Smooth muscle cell (in vitro differentiated cells): Measurements from ENCODE around the gene CSF3R. TPM values are rescaled to one million over a fixed set of nuclear protein-coding genes. Genes with fewer than 3 reads are reported as not detected.
"Not testable (repeated sequence)": the region's sequence is repeated elsewhere in the genome, so short reads cannot be mapped to it uniquely, and the experiment has no call there.

ENCODE experiments used
- DNase-seq: peaks from one replicate; lab custom pipeline; 2025; ENCODE audit not compliant: unreplicated experiment; lab: John Stamatoyannopoulos, UW
- H2AFZ ChIP-seq: fragments of 200-600 bp; sonication (generic); 2 replicates; pipeline ENCODE4 v1.6.0; 2016; ENCODE audit warnings: antibody characterized with exemption, low read depth, mild to moderate bottlenecking
- H3F3A ChIP-seq: fragments of 200-600 bp; sonication (generic); 2 replicates; pipeline ENCODE4 v1.6.0; 2017; ENCODE audit warnings: antibody characterized with exemption, low read depth
- H3K27ac ChIP-seq: fragments of 200-600 bp; sonication (generic); 2 replicates; pipeline ENCODE4 v1.5.1; 2016; ENCODE audit warnings: low read depth, mild to moderate bottlenecking
- H3K27me3 ChIP-seq: fragments of 200-600 bp; sonication (generic); 2 replicates; pipeline ENCODE4 v1.6.1; 2016; ENCODE audit warnings: low read depth, mild to moderate bottlenecking
- H3K36me3 ChIP-seq: fragments of 200-600 bp; sonication (generic); 2 replicates; pipeline ENCODE4 v1.5.1; 2016; ENCODE audit warnings: low read depth
- H3K4me1 ChIP-seq: fragments of 200-600 bp; sonication (generic); 2 replicates; pipeline ENCODE4 v1.5.1; 2016; ENCODE audit warnings: low read depth
- H3K4me2 ChIP-seq: fragments of 200-600 bp; sonication (generic); 2 replicates; pipeline ENCODE4 v1.6.0; 2016; ENCODE audit warnings: mild to moderate bottlenecking
- H3K4me3 ChIP-seq: fragments of 200-600 bp; sonication (generic); 2 replicates; pipeline ENCODE4 v1.5.1; 2016; ENCODE audit warnings: mild to moderate bottlenecking
- H3K79me2 ChIP-seq: fragments of 200-600 bp; sonication (generic); 2 replicates; pipeline ENCODE4 v1.6.0; 2016; ENCODE audit warnings: low read depth, mild to moderate bottlenecking
- H3K9ac ChIP-seq: fragments of 200-600 bp; sonication (generic); 2 replicates; pipeline ENCODE4 v1.6.0; 2016; ENCODE audit warnings: low read depth
- H3K9me3 ChIP-seq: fragments of 200-600 bp; sonication (generic); replicated peaks from 2 replicates; pipeline ENCODE4 v1.5.1; 2016; ENCODE audit warnings: low read depth
- H4K20me1 ChIP-seq: fragments of 200-600 bp; sonication (generic); 2 replicates; pipeline ENCODE4 v1.6.0; 2016; ENCODE audit warnings: low read depth
- WGBS: methylation state at CpG from one replicate; pipeline ENCODE4 v1.1.7; 2016; ENCODE audit warnings: low lambda C conversion rate; 5-methylcytosine and 5-hydroxymethylcytosine counted together
- polyA plus RNA-seq: library from polyadenylated mRNA; unstranded; fragments of >200 nt; fragmentation: Nextera tagmentation; extraction: Ambion mirVana; gene quantifications from 2 replicates; pipeline ENCODE4 v1.2.1, GENCODE V29; 2016
- total RNA-seq: library from RNA; depleted of rRNA; stranded (reverse); fragments of >200 nt; gene quantifications from 2 replicates; pipeline ENCODE4 v1.2.3, GENCODE V29; 2014
- TF ChIP-seq, protein P1 (sequence below): fragments of 200-600 bp; sonication (generic); IDR thresholded peaks from 2 replicates; pipeline ENCODE4 v1.5.1; 2017; ENCODE audit warnings: borderline replicate concordance, mild to moderate bottlenecking, antibody characterized with exemption; ENCODE audit not compliant: insufficient read depth, poor library complexity, severe bottlenecking

CSF3R gene
- total and polyA plus RNA-seq, 2 experiments from 2014 or later: 0.46 to 6.7 TPM

DNA sequence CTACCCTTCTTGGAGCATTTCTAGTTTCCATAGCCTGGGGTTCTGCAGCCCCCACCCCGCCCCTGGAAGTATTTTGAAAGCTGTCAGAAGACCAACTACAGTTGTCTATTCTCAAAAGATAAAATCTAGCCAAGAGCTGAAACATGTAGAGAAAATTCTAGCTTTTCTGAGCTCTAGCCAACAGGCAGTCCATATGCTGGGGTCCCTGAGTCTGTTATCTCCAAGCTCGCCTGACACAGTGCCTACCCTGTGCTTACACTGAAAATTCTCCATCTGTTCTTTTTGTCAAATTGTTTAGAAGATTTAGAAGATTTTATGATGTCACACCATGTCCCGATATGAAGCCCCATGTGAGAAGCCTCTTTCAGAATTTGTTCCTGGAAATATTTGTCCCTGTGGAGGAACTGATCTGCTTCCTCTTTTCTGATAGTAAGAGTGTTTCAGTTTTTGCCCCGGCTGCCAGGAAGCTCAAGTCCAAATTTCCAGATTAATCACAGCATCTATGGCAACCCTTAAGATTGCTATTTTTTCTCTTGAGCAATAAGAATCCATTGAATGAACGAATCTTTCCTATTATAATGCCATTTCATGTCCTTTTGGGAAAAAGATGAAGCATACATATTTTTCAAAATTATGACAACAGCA is 23.7 kb upstream of the CSF3R start:
- Histone ChIP-seq H3K4me3 (no peak overlapping the region), H3K4me1 (no peaks in the 10 kb centered on the region), H2AFZ (no peak overlapping the region), H3K4me2 (no peak overlapping the region), H3K9me3 (no peaks in the 10 kb centered on the region), H3K36me3 (no peaks in the 10 kb centered on the region), H3K79me2 (no peaks in the 10 kb centered on the region), H3K9ac (no peak overlapping the region), H3K27ac (no peak overlapping the region), H3K27me3 (peaks cover 14% of the 10 kb centered on the region), H4K20me1 (no peaks in the 10 kb centered on the region), H3F3A (no peaks in the 10 kb centered on the region)
- DNase-seq: no peak
- 83% methylated on average over 5 of the region's 5 CpGs for WGBS
- TF ChIP-seq, protein P1, sequence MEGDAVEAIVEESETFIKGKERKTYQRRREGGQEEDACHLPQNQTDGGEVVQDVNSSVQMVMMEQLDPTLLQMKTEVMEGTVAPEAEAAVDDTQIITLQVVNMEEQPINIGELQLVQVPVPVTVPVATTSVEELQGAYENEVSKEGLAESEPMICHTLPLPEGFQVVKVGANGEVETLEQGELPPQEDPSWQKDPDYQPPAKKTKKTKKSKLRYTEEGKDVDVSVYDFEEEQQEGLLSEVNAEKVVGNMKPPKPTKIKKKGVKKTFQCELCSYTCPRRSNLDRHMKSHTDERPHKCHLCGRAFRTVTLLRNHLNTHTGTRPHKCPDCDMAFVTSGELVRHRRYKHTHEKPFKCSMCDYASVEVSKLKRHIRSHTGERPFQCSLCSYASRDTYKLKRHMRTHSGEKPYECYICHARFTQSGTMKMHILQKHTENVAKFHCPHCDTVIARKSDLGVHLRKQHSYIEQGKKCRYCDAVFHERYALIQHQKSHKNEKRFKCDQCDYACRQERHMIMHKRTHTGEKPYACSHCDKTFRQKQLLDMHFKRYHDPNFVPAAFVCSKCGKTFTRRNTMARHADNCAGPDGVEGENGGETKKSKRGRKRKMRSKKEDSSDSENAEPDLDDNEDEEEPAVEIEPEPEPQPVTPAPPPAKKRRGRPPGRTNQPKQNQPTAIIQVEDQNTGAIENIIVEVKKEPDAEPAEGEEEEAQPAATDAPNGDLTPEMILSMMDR: no peak

DNA sequence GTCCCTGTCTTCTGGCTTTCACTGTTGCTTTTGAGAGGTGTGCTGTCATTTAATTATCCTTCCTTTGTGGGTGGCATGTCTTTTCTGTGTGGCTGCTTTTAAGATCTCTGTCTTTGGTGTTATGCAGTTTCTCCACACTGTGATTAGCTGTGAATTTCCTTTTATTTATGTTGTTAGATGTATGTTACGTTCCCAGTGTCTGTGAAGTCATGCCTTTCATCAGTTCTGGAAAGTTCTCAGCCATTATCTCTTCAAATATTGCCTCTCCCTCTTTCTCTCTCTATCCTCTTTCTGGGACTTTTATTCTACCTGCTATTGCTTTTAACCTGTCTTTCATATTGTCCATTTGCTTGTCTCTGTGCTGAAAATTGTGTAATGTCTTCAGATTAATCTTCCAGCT is 21.0 kb upstream of the CSF3R start:
- WGBS: 55% methylated on average over 1 of the region's 1 CpG
- H3F3A ChIP-seq: no peaks in the 10 kb centered on the region

DNA sequence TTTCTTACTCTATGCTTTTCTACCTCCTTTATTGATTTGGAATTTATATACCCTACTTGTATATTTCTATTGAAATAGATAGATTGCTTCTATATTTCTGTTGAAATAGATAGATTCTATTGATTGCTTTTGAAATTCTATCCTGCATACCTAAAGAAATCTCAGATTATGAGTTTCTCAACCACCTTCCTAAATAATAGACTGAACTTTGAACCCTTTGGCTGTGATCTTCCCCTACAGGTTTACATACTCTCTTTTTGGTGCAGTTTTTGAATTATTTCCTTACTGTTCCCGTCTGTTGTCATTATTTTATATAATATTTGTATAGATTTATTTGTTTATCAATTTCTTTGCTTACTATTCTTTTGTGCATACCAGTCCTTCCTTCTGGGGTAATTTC is 20.4 kb upstream of the CSF3R start:
- Histone ChIP-seq H2AFZ (no peak overlapping the region), H3F3A (no peaks in the 10 kb centered on the region), H3K27ac (no peak overlapping the region), H3K79me2 (no peaks in the 10 kb centered on the region), H3K36me3 (no peaks in the 10 kb centered on the region), H3K9me3 (no peaks in the 10 kb centered on the region), H4K20me1 (no peaks in the 10 kb centered on the region), H3K4me1 (no peaks in the 10 kb centered on the region), H3K27me3 (peaks cover 19% of the 10 kb centered on the region), H3K9ac (no peak overlapping the region), H3K4me3 (no peak overlapping the region), H3K4me2 (no peak overlapping the region)
- no peak for DNase-seq
- 69% methylated on average over 1 of the region's 1 CpG for WGBS
- TF ChIP-seq, protein P1: no peak

More for the DNA sequence above, 21.0 kb upstream of the CSF3R start:
- Histone ChIP-seq H3K4me1 (no peaks in the 10 kb centered on the region), H3K4me2 (no peak overlapping the region), H3K4me3 (no peak overlapping the region), H3K9ac (no peak overlapping the region), H3K27me3 (peaks cover 14% of the 10 kb centered on the region), H3K27ac (no peak overlapping the region), H3K79me2 (no peaks in the 10 kb centered on the region), H2AFZ (no peak overlapping the region), H3K9me3 (no peaks in the 10 kb centered on the region), H4K20me1 (no peaks in the 10 kb centered on the region), H3K36me3 (no peaks in the 10 kb centered on the region)
- TF ChIP-seq, protein P1: no peak
- no peak for DNase-seq

DNA sequence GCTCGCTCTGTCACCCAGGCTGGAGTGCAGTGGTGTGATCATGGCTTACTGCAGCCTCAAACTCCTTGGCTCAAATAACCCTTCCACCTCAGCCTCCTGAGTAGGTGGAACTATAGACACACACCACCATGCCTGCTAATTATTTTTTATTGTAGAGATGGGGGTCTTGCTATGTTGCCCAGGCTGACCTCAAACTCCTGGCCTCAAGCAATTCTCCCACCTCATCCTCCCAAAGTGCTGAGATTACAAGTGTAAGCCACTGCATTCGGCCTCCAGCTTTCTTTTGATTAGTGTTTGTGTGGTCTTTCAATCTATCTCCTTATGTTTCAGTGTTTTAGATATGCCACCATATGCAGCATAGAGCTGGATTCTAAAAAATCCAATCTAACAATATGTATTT is 19.9 kb upstream of the CSF3R start:
- DNase-seq: no peak
- Histone ChIP-seq H3K27ac (no peak overlapping the region), H3K79me2 (no peaks in the 10 kb centered on the region), H4K20me1 (no peaks in the 10 kb centered on the region), H2AFZ (no peak overlapping the region), H3K4me2 (no peak overlapping the region), H3K27me3 (peaks cover 25% of the 10 kb centered on the region), H3K4me1 (no peaks in the 10 kb centered on the region), H3K9me3 (no peaks in the 10 kb centered on the region), H3K4me3 (no peak overlapping the region), H3K9ac (no peak overlapping the region), H3F3A (no peaks in the 10 kb centered on the region), H3K36me3 (no peaks in the 10 kb centered on the region)
- TF ChIP-seq, protein P1: no peak
- 88% methylated on average over 2 of the region's 2 CpGs for WGBS

DNA sequence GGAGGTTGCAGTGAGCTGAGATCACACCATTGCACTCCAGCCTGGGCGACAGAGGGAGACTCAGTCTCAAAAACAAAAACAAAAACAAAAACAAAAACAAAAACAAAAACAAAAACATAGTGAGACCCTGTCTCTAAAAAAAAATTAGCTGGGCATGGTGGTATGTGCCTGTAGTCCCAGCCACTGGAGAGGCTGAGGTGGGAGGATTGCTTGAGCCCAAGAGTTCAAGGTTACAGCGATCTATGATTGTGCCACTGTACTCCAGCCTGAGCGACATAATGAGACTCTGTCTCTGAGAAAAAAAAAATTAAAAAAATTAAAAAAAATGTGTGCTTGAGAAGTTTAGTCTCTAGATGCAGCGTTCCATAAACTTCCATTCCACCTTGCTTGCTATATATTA is 19.2 kb upstream of the CSF3R start:
- H3K79me2 ChIP-seq, H3K36me3 ChIP-seq, H3K27ac ChIP-seq, H3K9me3 ChIP-seq, DNase-seq, H2AFZ ChIP-seq, H3K4me1 ChIP-seq, H3K9ac ChIP-seq, H3K4me3 ChIP-seq, H3K4me2 ChIP-seq, H4K20me1 ChIP-seq, H3F3A ChIP-seq: not testable (repeated sequence)
- 93% methylated on average over 4 of the region's 4 CpGs for WGBS
- peaks cover 30% of the 10 kb centered on the region for H3K27me3 ChIP-seq
